ENCODE results near the gene MGMT. TPM values are rescaled to one million over a fixed set of nuclear protein-coding genes. Genes with fewer than 3 reads are reported as not detected.

MGMT gene
- total RNA-seq, 1 experiment from 2014 or later = 21.1 TPM

DNA sequence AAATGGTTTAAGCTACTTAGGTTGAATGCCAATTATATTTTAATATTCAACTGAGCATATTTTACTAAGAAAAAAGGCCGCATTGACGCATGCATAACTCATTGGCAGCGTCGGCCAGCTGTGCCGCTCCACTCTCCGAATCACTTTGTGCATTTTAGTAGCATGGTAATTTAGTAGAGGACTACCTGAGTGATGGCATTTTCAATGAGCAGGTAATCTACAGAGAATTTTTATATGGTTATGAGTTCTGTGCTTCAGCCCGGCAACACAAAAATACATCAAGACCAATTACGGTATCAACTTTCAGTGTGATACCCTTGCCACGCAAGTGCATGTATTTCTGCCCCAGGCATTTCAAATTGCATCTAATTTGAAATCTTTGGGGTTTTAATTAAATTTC is 249.8 kb downstream of the MGMT start:
- no peaks in the 10 kb centered on the region for H3K36me3 ChIP-seq
- no peaks in the 10 kb centered on the region for H3K27me3 ChIP-seq
- no peak for DNase-seq
- H3K4me3 ChIP-seq = no peak overlapping the region
- peaks cover 2% of the 10 kb centered on the region for H3K9me3 ChIP-seq

DNA sequence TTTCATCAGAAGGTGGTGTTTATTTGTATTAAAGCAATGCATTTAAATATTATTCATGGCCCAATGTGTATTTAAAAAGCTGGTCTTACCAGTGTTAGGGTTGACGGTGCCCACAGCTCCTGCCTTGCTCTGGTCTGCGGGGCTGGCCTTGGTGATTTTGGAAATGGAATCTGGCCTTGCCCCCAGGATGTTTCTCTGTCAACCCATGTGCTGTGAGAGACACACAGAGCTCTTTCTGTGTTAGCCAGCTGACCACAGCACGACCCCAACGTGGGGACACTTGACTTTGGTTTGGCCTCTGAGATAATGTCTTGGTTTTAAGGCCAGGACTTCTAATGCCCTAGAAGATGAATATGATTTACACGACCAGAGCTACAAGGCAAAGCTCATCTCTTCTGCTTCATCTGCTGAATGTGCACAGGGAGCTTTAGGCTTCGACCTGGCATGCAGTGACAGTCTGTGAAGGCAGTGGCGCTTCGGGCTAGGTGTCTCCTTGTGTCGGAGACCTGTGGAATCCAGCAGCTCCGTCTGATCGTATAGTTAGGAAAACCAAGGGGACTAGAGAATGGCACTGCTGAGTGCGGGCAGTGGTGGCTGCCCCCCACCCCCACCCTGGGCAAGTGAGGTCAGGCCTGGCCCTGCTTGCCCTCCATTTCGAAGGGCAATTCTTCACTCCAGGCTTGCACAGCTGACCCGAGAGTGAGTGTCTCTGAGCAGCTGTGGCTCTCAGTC is 250.9 kb downstream of the MGMT start:
- Histone ChIP-seq H3K9me3 (peaks cover 6% of the 10 kb centered on the region), H3K36me3 (no peaks in the 10 kb centered on the region), H3K4me3 (no peak overlapping the region), H3K27me3 (no peaks in the 10 kb centered on the region)
- no peak for DNase-seq

DNA sequence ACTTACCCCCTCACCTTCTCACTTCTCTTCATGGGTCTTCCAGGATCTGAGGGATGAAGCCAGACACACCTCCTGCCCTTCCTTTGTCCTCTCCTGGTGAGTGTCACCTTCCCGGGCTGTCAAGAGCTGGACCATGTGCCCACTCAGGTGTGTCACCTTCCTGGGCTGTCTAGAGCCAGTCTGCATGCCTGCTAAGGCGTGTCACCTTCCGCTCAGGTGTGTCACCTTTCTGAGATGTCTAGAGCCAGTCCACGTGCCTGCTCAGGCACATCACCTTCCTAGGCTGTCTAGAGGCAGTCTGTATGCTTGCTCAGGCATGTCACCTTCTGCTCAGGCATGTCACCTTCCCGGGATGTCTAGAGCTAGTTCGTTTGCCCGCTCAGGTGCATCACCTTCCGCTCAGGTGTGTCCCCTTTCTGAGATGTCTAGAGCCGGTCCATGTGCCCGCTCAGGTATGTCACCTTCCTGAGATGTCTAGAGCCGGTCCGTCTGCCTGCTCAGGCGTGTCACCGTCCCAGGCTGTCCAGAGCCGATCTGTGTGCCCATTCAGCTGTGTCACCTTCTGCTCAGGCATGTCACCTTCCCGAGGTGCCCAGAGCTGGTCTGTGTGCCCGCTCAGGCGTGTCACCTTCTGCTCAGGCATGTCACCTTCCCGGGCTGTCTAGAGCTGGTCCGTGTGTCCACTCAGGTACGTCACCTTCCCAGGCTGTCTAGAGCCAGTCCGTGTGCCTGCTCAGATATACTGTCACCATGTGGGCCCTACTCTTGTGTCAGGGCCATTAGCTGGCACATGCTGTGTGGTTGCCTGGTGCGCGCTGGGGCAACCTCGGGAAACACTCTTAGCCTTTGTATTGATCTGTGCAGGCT is 251.7 kb downstream of the MGMT start:
- no peak overlapping the region for H3K4me3 ChIP-seq
- DNase-seq = no peak
- H3K36me3 ChIP-seq = no peaks in the 10 kb centered on the region
- no peaks in the 10 kb centered on the region for H3K27me3 ChIP-seq
- H3K9me3 ChIP-seq = peaks cover 6% of the 10 kb centered on the region

DNA sequence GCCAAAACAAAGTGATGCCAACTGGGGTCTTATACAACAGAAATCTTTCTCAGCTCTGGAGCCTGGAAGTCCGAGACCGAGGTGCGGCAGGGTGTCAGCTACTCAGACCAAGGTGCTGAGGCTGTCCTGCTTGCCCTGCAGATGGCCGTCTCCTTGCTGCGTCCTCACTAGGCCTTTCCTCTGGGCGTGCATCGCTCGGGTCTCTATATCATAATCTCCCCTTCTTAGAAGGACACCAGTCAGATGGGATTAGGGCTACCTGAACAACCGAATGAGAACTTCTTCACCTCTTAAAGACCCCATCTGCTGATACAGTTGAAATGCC is 252.3 kb downstream of the MGMT start:
- DNase-seq = no peak
- no peaks in the 10 kb centered on the region for H3K27me3 ChIP-seq
- no peaks in the 10 kb centered on the region for H3K36me3 ChIP-seq
- peaks cover 6% of the 10 kb centered on the region for H3K9me3 ChIP-seq
- H3K4me3 ChIP-seq = no peak overlapping the region

DNA sequence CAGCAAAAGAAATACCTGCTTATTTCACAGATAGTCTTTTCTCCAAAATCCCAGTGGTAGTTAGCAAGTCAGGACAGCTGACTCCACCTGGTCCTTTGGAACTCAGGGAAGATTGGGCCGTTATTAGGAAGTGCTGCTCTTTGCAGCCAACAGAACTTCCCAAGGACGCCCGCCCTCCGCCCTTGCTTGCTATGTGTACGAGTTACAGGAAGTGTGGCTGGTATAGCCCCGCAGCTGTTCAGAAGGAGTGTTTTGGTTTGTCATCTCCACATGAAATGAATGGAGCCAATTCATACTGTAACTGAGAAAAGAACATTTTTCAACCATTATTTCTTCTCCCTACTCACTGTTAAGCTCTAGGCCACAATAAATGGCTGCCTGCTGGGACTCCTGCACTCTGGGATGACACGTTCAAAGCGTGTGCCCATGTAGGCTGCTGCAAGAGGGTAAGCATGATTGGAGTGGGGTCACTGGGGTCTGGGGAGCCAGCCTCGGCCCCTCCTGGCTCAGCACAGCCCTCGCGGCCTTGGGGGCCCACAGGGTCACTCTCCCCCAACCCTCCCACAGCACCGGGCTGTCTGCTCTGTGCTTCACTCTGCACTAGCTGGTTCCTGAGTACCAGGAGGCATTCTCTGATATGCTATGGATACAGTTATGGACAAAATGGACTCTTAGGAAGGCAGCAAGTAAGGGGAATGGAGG is 253.0 kb downstream of the MGMT start:
- no peaks in the 10 kb centered on the region for H3K36me3 ChIP-seq
- H3K4me3 ChIP-seq = no peak overlapping the region
- DNase-seq = no peak
- peaks cover 6% of the 10 kb centered on the region for H3K9me3 ChIP-seq
- no peaks in the 10 kb centered on the region for H3K27me3 ChIP-seq

DNA sequence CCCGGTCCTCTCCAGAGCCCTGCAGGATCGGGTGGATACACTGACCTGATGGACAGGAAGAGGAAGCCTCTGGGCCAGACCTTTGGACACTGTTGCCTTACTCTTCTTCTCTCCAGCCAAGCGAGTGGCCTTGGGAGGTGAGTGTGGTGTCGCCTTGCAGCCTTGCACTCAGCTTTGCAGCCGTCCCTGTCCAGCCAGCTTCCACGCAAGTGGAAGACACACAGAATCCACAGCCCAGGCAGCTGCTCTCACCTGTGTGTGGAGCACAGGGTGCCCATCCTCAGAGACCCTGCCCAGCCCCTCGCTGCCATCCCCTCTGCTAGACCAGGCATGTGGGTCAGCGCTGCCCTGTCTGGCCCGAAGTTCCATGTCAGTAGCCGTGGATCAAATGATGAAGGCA is 258.0 kb downstream of the MGMT start:
- no peaks in the 10 kb centered on the region for H3K27me3 ChIP-seq
- H3K4me3 ChIP-seq = no peak overlapping the region
- H3K36me3 ChIP-seq = no peaks in the 10 kb centered on the region
- peaks cover 6% of the 10 kb centered on the region for H3K9me3 ChIP-seq
- no peak for DNase-seq

DNA sequence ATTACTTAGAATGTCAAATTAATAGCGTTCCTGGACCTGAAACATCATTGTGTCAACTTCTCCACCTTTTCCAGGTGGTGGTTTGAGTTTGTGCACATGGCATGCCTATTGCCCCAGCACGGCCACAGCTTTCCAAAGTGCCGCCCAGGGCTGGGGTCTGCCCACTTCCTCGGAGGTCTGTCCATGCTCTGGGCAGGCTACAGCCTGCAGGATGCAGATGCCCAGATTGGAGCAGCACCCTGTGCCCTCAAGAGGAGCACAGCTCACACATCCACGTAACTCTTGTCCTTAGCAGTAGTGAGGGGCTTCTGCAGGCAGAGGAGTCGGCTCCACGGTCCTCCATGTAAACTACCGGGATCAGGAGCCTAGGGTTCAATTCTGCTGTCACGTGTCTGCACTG is 258.4 kb downstream of the MGMT start:
- H3K4me3 ChIP-seq = no peak overlapping the region
- H3K36me3 ChIP-seq = no peaks in the 10 kb centered on the region
- no peaks in the 10 kb centered on the region for H3K27me3 ChIP-seq
- DNase-seq = no peak
- peaks cover 6% of the 10 kb centered on the region for H3K9me3 ChIP-seq

DNA sequence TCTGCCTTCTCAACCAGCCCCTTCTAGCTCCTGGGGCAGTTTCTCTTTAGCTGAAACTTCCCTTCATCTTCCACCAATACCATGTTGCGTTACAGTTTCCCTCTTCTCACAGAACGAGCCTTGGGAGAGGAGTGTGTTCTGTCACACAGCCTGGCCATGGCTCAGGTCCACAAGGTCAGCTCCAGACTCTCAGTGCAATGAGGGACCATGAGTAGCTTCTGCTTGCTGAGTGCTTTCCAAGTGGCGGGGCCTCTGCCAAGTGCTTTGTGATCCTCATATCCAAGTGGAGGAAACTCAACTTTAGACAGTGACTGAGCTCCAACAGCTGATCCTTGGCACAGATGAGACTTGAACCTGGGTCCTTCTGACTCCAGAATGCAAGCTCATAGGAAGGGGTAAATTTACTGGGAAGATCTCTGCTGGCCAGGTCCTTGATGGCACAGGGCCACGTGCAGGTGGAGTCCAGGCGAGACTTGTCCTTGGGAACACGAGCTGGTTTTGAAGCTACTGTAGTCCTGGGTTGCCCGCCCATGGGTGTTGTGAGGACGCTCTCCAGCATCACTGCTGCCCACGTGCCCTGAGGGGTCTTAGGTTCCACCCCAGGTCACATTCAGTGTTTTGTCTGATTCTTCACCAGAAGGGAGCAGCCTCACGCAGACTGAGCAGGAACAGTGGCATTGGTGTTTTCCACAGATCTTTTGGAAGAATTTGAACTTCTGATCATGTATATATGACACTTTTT is 259.0 kb downstream of the MGMT start:
- Histone ChIP-seq H3K9me3 (peaks cover 6% of the 10 kb centered on the region), H3K36me3 (no peaks in the 10 kb centered on the region), H3K4me3 (no peak overlapping the region), H3K27me3 (no peaks in the 10 kb centered on the region)
- no peak for DNase-seq

DNA sequence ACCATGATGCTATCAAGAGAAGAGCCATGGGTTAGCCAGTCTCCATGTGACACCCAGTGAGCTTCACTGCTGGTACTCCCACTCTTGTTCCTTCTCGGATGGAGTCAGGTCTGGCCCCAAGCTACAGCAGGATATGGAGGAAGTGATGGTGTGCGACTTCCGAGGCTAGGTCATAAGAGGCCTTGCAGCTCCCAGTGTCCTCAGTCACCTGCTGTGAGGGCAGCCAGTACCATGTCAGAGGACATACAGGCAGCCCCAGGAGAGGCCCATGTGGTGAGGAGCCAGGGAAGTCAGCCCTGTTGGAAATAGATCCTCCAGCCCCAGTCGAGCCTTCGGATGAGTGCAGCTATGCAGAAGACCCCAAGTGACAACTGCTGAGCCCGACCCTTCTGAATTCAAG is 260.0 kb downstream of the MGMT start:
- H3K9me3 ChIP-seq = peaks cover 4% of the 10 kb centered on the region; the same call in 1 of the 2 replicates
- H3K27me3 ChIP-seq = no peaks in the 10 kb centered on the region
- no peak for DNase-seq
- H3K36me3 ChIP-seq = no peaks in the 10 kb centered on the region
- H3K4me3 ChIP-seq = no peak overlapping the region

DNA sequence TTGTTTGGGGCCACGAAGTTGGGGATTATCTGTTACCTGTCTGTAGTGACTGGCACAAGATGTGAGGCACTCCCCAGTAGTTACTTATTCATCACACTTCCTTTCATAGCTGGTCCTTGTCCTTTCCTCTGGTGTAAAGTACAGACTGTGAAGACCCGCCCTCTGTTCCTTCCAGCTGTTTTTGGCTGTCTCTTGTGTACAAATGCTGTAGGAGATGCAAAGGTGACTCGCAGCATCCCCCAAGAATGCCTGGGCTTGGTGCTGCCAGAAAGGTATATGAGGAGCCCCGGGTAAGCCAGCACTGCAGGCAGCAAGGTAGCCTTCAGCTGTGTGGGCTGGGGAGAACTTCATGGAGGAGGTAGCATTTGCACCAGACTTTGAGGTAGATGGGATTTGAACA is 260.5 kb downstream of the MGMT start:
- Histone ChIP-seq H3K9me3 (peaks cover under 1% of the 10 kb centered on the region; the same call in 1 of the 2 replicates), H3K36me3 (no peaks in the 10 kb centered on the region), H3K27me3 (no peaks in the 10 kb centered on the region), H3K4me3 (no peak overlapping the region)
- DNase-seq = no peak

DNA sequence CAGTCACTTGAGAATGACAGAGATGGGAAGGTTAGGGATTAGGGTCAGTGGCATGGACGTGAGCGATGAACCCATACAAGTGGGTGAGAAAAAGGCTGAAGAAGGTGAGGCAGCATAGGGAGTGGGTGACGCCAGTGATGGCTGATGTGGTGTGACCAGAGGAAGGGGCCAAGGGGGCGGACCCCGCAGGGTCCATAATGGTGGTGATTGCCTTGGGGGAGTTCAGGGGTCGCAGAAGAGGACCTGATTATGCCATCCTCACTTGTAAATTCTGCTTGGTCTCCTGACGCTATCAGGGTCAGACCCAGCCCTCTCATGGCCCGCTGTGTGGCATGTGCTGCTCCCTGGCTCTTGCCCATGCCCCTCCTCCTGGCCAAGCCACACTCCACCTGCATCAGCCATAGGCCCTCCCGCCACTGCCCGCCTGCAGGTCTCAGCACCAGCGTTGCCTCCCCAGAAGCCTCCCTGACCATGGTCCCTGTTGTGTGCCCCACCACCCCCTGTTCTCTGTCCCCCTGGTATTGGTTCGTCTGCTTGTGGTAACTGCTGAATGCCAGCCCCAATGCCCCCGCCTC is 261.3 kb downstream of the MGMT start:
- DNase-seq = no peak
- no peaks in the 10 kb centered on the region for H3K9me3 ChIP-seq
- no peaks in the 10 kb centered on the region for H3K27me3 ChIP-seq
- H3K36me3 ChIP-seq = no peaks in the 10 kb centered on the region
- no peak overlapping the region for H3K4me3 ChIP-seq

DNA sequence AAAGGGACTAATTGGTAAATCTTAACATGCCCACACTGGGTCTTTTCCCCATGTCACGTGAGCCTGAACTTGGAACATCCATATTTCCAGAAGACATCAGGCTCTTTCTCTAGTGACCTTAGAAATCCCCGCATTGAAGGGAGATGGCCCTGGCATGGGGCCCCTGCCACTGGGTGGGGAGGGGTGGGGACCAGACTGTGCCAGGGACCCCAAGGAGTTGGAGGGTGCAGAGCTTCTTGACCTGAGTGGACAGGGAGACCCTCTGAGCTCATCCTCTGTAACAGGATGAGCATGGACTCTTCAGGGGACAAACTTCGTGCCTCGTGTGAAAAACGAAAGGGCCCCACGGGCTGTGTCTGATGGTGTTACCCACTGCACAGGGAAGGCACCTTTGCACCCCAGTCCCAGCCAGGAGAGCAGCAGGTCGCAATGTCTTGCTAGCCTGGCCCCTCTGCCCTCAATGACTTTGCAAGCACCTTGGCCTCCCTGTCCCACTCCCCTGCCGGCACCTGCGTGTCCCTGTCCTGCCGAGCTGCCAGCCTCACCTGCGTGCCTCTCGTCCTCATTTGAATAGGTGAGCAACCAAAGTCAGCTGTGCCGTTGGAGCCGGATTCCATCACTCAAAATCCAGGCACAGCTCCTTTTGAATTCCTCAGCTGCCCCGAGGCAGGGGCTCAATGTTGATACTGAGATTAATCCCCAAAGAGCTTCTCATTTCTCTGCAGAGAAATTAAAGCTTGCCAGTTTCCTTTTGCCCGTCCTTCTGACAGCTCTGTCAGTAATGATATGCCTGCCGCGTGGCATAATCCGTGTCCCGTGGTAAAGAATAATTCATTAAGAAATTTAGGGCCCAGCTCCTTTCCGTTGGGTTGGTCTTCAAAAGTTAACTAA is 262.1 kb downstream of the MGMT start:
- Histone ChIP-seq H3K36me3 (no peaks in the 10 kb centered on the region), H3K4me3 (no peak overlapping the region), H3K9me3 (no peaks in the 10 kb centered on the region), H3K27me3 (no peaks in the 10 kb centered on the region)
- DNase-seq = no peak

DNA sequence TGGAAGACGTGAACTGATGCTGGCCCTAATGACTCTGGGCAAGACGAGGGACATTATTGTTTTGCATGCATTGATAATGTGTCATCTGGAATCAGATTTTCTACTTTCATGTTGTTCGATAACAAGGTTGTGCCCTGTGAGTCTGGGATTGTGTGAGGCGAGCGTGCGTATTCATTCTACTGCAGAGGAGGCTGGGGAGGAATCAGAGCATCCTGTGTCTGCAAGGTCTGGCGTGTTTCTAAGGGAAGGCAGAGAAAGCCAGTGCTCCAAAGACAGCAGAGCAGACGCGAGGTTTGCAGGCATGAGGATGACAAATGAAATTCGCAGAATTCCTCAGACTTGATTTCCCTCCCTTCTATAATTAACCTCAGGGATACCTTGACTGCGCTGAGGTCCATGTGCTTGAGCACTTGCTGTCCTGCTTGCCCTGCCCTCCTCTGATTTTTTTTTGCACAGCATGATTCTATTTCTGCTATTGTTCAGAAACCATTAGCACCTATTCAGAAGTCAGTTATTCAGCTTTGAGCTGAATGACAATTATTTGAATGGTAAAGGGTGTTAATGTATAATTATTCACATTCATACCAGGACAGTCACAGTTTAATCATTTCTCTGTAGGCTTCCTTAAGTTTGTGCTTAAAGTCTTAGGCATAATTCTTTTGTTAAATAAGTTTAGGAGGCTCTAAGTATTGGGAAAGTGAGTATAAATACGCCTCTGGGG is 263.4 kb downstream of the MGMT start:
- no peaks in the 10 kb centered on the region for H3K9me3 ChIP-seq
- DNase-seq = no peak
- H3K36me3 ChIP-seq = no peaks in the 10 kb centered on the region
- no peaks in the 10 kb centered on the region for H3K27me3 ChIP-seq
- H3K4me3 ChIP-seq = no peak overlapping the region

DNA sequence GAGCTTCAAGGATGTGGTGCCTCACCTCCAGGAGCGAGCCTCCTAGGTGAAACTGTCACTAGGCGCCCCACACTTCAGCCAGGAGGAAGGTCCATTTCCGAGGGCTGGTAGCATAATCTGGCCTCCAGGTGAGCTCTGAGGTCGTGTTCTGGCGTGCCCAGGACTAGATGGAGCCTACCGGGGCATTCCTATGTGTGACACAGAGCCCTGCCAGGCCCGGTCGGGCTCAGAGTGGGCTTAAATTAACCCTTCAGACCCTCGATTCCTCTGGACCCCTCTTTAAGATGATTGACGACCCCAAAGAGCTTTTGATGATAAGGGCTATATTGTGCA is 263.9 kb downstream of the MGMT start:
- Histone ChIP-seq H3K4me3 (no peak overlapping the region), H3K9me3 (no peaks in the 10 kb centered on the region), H3K36me3 (no peaks in the 10 kb centered on the region), H3K27me3 (no peaks in the 10 kb centered on the region)
- DNase-seq = no peak

DNA sequence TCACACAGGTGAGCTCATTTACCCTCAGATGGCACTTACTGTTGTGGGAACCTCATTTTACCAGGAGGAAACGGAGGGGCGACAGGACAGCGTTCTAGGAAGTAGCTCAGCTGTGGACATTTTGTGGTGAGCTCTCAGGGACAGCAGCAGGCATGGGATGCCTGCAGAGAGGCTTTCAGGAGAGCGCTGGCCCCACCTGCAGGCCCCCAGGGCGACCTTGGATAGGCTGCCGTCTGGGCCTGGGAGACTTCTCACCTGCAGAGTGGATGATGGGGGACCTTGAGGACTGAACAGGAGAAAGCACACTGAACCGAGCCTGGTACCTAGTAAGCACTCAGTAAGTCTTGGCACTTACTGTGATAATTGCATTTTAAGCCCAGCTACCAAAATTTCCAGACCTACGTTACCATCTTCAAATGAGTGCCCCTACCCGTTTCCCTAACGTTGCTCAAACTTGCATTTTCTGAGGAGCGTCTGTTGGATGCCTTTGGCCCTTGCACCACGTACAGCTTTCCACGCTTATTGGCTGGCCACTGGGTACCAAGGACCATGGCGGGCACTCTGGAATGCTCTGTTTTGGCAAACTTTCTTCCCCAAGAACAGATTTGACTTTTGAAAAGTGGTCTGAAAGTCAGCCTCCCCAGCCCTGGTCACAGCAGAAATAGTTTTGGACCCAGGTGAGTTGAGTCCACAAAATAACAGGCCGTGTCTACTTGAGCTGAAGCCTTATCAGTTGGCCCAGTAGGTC is 273.7 kb downstream of the MGMT start:
- Histone ChIP-seq H3K36me3 (no peaks in the 10 kb centered on the region), H3K9me3 (no peaks in the 10 kb centered on the region), H3K27me3 (no peaks in the 10 kb centered on the region), H3K4me3 (no peak overlapping the region)
- DNase-seq = no peak

Measured in MG63 (cell line).